Measurements from ENCODE around the gene MICU2. TPM values are rescaled to one million over a fixed set of nuclear protein-coding genes. Genes with fewer than 3 reads are reported as not detected.

The MICU2 gene
- total and polyA plus RNA-seq, 2 experiments from 2014 or later: 51.0 to 122 TPM

DNA sequence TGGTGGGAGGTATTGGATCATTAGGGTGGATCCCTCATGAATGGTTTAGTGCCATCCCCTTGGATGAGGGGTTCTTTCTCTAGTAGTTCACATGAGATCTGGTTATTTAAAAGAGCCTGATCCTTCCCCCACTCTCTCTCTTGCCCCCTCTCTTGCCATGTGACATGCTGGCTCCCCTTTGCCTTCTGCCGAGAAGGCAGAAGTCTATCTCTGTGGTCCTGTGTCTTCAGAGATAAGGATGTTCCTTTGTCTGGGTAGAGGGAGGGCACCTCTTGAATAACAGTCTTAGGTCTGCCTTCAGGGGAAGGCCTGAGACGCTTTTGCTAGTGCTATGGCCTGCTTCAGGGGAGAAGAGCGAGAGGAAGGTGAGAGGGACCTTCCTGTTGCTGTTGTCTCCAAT, 142.8 kb downstream of the MICU2 start:
- Histone ChIP-seq H3F3A (replicated peaks; ENCODE audit: low read depth) (peaks cover 4% of the 10 kb centered on the region; the same call in 1 of the 2 replicates), H3K4me3 (no peak overlapping the region), H2AFZ (no peak overlapping the region), H3K4me1 (ENCODE audit: insufficient read depth) (peaks cover 29% of the 10 kb centered on the region), H3K36me3 (ENCODE audit: insufficient read depth) (no peaks in the 10 kb centered on the region), H3K4me2 (no peak overlapping the region), H3K27me3 (ENCODE audit: insufficient read depth) (no peaks in the 10 kb centered on the region), H3K27ac (ENCODE audit: low read depth) (no peak overlapping the region), H4K20me1 (replicated peaks; ENCODE audit: insufficient read depth) (peaks cover 14% of the 10 kb centered on the region), H3K9me2 (ENCODE audit: insufficient read depth) (no peaks in the 10 kb centered on the region), H3K79me2 (replicated peaks; ENCODE audit: insufficient read depth) (peaks cover 27% of the 10 kb centered on the region)
- ATAC-seq (no peak), DNase-seq (ENCODE audit: low spot score) (no peak)
- Mint-ChIP-seq H3K4me3 (no peak overlapping the region), H3K4me1 (peaks cover 30% of the 10 kb centered on the region), H3K36me3 (ENCODE audit: low read depth) (no peaks in the 10 kb centered on the region), H3K9me3 (no peaks in the 10 kb centered on the region; the same call in 2 of the 3 replicates), H3K27me3 (ENCODE audit: insufficient read depth, low read depth, poor library complexity) (peaks cover 12% of the 10 kb centered on the region), H3K27ac (no peak overlapping the region)
- TF ChIP-seq ZNF114 (CRISPR knock-in tag; IDR thresholded peaks at IDR 0.05) (no peak), EZH2 (IDR thresholded peaks at IDR 0.05; ENCODE audit: low read depth, unreplicated experiment) (no peak), POLR2AphosphoS5 (IDR thresholded peaks at IDR 0.05; ENCODE audit: low read depth) (no peak), CTCF (conservative IDR thresholded peaks at IDR 0.05; ENCODE audit: low read depth in 2 of 2) (no peak), CREB1 (CRISPR knock-in tag; IDR thresholded peaks at IDR 0.05; ENCODE audit: low read depth) (no peak), EZH2phosphoT487 (IDR thresholded peaks at IDR 0.05; ENCODE audit: unreplicated experiment) (no peak), STAT1 (IDR thresholded peaks at IDR 0.05; ENCODE audit: unreplicated experiment) (no peak), ZNF462 (CRISPR knock-in tag; IDR thresholded peaks at IDR 0.05) (no peak), NANOG (IDR thresholded peaks at IDR 0.05; ENCODE audit: borderline replicate concordance) (no peak), ZNF331 (CRISPR knock-in tag; IDR thresholded peaks at IDR 0.05; ENCODE audit: low read depth) (no peak), JUNB (IDR thresholded peaks at IDR 0.05; ENCODE audit: unreplicated experiment) (no peak)
- TF ChIP-seq, protein P1, sequence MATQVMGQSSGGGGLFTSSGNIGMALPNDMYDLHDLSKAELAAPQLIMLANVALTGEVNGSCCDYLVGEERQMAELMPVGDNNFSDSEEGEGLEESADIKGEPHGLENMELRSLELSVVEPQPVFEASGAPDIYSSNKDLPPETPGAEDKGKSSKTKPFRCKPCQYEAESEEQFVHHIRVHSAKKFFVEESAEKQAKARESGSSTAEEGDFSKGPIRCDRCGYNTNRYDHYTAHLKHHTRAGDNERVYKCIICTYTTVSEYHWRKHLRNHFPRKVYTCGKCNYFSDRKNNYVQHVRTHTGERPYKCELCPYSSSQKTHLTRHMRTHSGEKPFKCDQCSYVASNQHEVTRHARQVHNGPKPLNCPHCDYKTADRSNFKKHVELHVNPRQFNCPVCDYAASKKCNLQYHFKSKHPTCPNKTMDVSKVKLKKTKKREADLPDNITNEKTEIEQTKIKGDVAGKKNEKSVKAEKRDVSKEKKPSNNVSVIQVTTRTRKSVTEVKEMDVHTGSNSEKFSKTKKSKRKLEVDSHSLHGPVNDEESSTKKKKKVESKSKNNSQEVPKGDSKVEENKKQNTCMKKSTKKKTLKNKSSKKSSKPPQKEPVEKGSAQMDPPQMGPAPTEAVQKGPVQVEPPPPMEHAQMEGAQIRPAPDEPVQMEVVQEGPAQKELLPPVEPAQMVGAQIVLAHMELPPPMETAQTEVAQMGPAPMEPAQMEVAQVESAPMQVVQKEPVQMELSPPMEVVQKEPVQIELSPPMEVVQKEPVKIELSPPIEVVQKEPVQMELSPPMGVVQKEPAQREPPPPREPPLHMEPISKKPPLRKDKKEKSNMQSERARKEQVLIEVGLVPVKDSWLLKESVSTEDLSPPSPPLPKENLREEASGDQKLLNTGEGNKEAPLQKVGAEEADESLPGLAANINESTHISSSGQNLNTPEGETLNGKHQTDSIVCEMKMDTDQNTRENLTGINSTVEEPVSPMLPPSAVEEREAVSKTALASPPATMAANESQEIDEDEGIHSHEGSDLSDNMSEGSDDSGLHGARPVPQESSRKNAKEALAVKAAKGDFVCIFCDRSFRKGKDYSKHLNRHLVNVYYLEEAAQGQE (IDR thresholded peaks at IDR 0.05; ENCODE audit: unreplicated experiment): no peak
- TF ChIP-seq, protein P2, sequence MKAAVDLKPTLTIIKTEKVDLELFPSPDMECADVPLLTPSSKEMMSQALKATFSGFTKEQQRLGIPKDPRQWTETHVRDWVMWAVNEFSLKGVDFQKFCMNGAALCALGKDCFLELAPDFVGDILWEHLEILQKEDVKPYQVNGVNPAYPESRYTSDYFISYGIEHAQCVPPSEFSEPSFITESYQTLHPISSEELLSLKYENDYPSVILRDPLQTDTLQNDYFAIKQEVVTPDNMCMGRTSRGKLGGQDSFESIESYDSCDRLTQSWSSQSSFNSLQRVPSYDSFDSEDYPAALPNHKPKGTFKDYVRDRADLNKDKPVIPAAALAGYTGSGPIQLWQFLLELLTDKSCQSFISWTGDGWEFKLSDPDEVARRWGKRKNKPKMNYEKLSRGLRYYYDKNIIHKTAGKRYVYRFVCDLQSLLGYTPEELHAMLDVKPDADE (IDR thresholded peaks at IDR 0.05): no peak

Data from GM23338 (cell line).